ENCODE results near the gene NFATC2. TPM values are rescaled to one million over a fixed set of nuclear protein-coding genes. Genes with fewer than 3 reads are reported as not detected.

NFATC2 gene
- total and polyA plus RNA-seq, 8 donors: 5.3 to 12.3 (median 8.5) TPM

- H3K36me3 ChIP-seq: no peaks in the 10 kb centered on the region
- ATAC-seq (peak; percentile 84), DNase-seq (peak; percentile 77 to 96 (median 88))
- peaks cover 12 to 55% of the 10 kb centered on the region in 2 donors for H3K4me1 ChIP-seq
- peak overlapping the region in 1 of 2 donors; percentile 26 for H3K4me3 ChIP-seq
- H3K9me3 ChIP-seq: no peaks in the 10 kb centered on the region
- H3K27me3 ChIP-seq: peaks cover 0 to 8% of the 10 kb centered on the region in 2 donors
- intact Hi-C loops (cut with DNase I): no loop called here
- no peak for TF ChIP-seq CTCF (IDR thresholded peaks at IDR 0.05)
- H3K27ac ChIP-seq: peak overlapping the region; percentile 3 to 71
Measured at GRCh38 chr20:51492167-51493092, 50.1 kb downstream of the NFATC2 start.

- Histone ChIP-seq H3K36me3 (no peaks in the 10 kb centered on the region), H3K4me3 (no peak overlapping the region), H3K27me3 (peaks cover 0 to 8% of the 10 kb centered on the region in 2 donors), H3K4me1 (peaks cover 9 to 45% of the 10 kb centered on the region in 2 donors), H3K9me3 (no peaks in the 10 kb centered on the region), H3K27ac (no peak overlapping the region)
- no peak for DNase-seq
- ATAC-seq: no peak
- intact Hi-C loops (cut with DNase I): no loop called here
- no peak for TF ChIP-seq CTCF (IDR thresholded peaks at IDR 0.05)
Measured at GRCh38 chr20:51491393-51491792, 51.1 kb downstream of the NFATC2 start.

- no peaks in the 10 kb centered on the region for H3K36me3 ChIP-seq
- H3K9me3 ChIP-seq: no peaks in the 10 kb centered on the region
- DNase-seq (no peak), ATAC-seq (no peak)
- H3K4me3 ChIP-seq: no peak overlapping the region
- H3K27me3 ChIP-seq: peaks cover 0 to 8% of the 10 kb centered on the region in 2 donors
- H3K4me1 ChIP-seq: peaks cover 9 to 38% of the 10 kb centered on the region in 2 donors
- intact Hi-C loops (cut with DNase I): no loop called here
- no peak overlapping the region for H3K27ac ChIP-seq
- no peak for TF ChIP-seq CTCF (IDR thresholded peaks at IDR 0.05)
Measured at GRCh38 chr20:51490635-51491034, 51.9 kb downstream of the NFATC2 start.

- Histone ChIP-seq H3K27me3 (peaks cover 0 to 8% of the 10 kb centered on the region in 2 donors), H3K36me3 (no peaks in the 10 kb centered on the region), H3K4me3 (no peak overlapping the region), H3K9me3 (no peaks in the 10 kb centered on the region), H3K4me1 (peaks cover 9 to 30% of the 10 kb centered on the region in 2 donors), H3K27ac (no peak overlapping the region)
- ATAC-seq (no peak), DNase-seq (no peak)
- intact Hi-C loops (cut with DNase I): no loop called here
- TF ChIP-seq CTCF (IDR thresholded peaks at IDR 0.05): no peak
Measured at GRCh38 chr20:51489611-51490010, 52.9 kb downstream of the NFATC2 start.

GRCh38 chr20:51488331-51488730 is 54.2 kb downstream of the NFATC2 start:
- no peaks in the 10 kb centered on the region for H3K9me3 ChIP-seq
- DNase-seq: no peak
- no peak for ATAC-seq
- peaks cover 9 to 19% of the 10 kb centered on the region in 2 donors for H3K4me1 ChIP-seq
- intact Hi-C loops (cut with DNase I): no loop called here
- no peak overlapping the region for H3K27ac ChIP-seq
- no peak for TF ChIP-seq CTCF (IDR thresholded peaks at IDR 0.05)
- H3K4me3 ChIP-seq: no peak overlapping the region
- H3K27me3 ChIP-seq: peaks cover 0 to 8% of the 10 kb centered on the region in 2 donors
- no peaks in the 10 kb centered on the region for H3K36me3 ChIP-seq

Measured in left lung (tissue), 10 donors.